Measurements from ENCODE around the gene GMDS. TPM values are rescaled to one million over a fixed set of nuclear protein-coding genes. Genes with fewer than 3 reads are reported as not detected.

The GMDS gene
- total and polyA plus RNA-seq, 2 of the 8 experiments (the other 6 are each of a cell fraction or from before 2014, with no cell fraction given), result 16.8 to 50.0 TPM

DNA sequence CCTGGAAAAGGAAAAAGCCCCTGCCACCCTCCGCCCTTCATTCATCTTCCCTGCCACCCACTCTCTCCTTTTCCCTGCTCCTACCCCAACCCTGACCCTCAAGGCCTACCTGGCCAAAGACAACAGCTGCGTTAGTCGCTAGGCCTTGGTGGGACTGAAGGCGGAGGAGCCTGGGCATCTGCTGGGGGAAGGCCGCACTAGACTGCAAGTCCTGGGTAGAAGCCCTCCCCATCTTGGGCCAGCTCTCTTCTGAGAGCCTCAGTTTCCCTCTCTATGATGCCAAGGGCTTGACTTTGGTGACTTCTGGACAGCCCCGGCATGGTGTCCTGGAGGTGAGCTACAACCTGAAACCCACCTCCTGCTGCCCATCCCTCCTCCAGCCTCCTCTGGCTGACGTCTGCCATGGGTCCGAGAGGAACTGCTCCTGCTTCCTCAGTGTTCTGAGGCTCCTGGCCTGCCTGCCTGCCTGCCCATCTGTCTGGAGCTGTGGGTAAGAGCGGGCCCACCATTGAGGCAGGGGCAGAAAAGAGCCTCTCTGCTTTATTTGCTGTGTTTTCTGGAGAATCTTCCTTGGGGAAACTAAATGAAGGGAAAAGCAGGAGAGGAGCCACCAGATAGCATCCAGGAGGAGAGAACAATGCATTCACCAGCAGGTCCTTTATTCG lies 643.2 kb downstream of the GMDS start:
- peaks cover 3 to 4% of the 10 kb centered on the region in 2 experiments for H4K20me1 ChIP-seq (replicated peaks in 1 of 2; ENCODE audit: control insufficient read depth in 1 of 2, insufficient read depth in 2 of 2, low read length in 2 of 2)
- H4K91ac ChIP-seq (replicated peaks; ENCODE audit: insufficient read length, low read length), result no peak overlapping the region
- H3K9me3 ChIP-seq (ENCODE audit: insufficient read depth in 2 of 2, low read depth in 1 of 2, low read length in 1 of 2), result no peaks in the 10 kb centered on the region
- no peak overlapping the region for H3K23ac ChIP-seq (ENCODE audit: insufficient read length)
- ChIA-PET POLR2A (ENCODE audit: partially characterized antibody) (no interaction called here), CTCF (ENCODE audit: partially characterized antibody) (interaction anchor here (0.8 to 1.5 kb wide), 7 partner anchors 16 to 194 kb away, joined by 3 to 6 read pairs (median 3); no protein-coding TSS in a partner anchor)
- H2BK12ac ChIP-seq (ENCODE audit: low read depth, low read length), result no peak overlapping the region
- H3K36me3 ChIP-seq (ENCODE audit: control insufficient read depth in 2 of 4, insufficient read depth in 4 of 4, low read length in 3 of 4), result peaks cover 0 to 8% (median 0%) of the 10 kb centered on the region in 4 experiments; a peak in 1 of 8 replicates
- no peak overlapping the region for H3K4me2 ChIP-seq (ENCODE audit: insufficient read depth in 1 of 2, low read depth in 2 of 2, low read length in 2 of 2)
- H3K9ac ChIP-seq (replicated peaks in 1 of 4; ENCODE audit: extremely low read depth in 1 of 4, low read depth in 3 of 4, low read length in 3 of 4), result no peak overlapping the region
- no peak for DNase-seq (ENCODE audit: low read depth in 1 of 2, low spot score in 2 of 2)
- no peak overlapping the region for H2BK20ac ChIP-seq (ENCODE audit: low read length)
- FAIRE-seq, result no peak
- H2AK5ac ChIP-seq (ENCODE audit: low read depth, low read length), result no peak overlapping the region
- no peak overlapping the region for H4K8ac ChIP-seq (ENCODE audit: extremely low read depth, insufficient read depth, low read length)
- peaks cover 7 to 25% (median 13%) of the 10 kb centered on the region in 4 experiments for H3K4me1 ChIP-seq (replicated peaks in 1 of 4; ENCODE audit: control insufficient read depth in 3 of 4, insufficient read depth in 4 of 4, low read length in 3 of 4)
- no peak overlapping the region for H3K27ac ChIP-seq (ENCODE audit: low read depth, low read length)
- H2BK5ac ChIP-seq (ENCODE audit: low read depth, low read length), result no peak overlapping the region
- H3K4ac ChIP-seq (replicated peaks; ENCODE audit: insufficient read length, low read depth, low read length), result no peak overlapping the region
- no peak overlapping the region for H3K14ac ChIP-seq (ENCODE audit: insufficient read length)
- H2BK15ac ChIP-seq (ENCODE audit: low read length), result no peak overlapping the region
- H2AFZ ChIP-seq (ENCODE audit: low read length), result no peak overlapping the region
- WGBS, 2 experiments (ENCODE audit: extremely low coverage in 1 of 2, insufficient coverage in 1 of 2, insufficient read length in 1 of 2, insufficient replicate concordance in 2 of 2, low coverage in 1 of 2, low lambda C conversion rate in 2 of 2, missing lambda C conversion rate in 1 of 2), result 89% methylated on average over 10 of the region's 10 CpGs; no CpG with 5 or more reads in 1 of the 2 experiments
- H3K79me1 ChIP-seq (ENCODE audit: low read depth, low read length), result no peaks in the 10 kb centered on the region
- peaks cover 26 to 50% (median 45%) of the 10 kb centered on the region in 4 experiments for H3K27me3 ChIP-seq (replicated peaks in 1 of 4; ENCODE audit: control insufficient read depth in 3 of 4, extremely low read depth in 1 of 4, insufficient read depth in 3 of 4, low read length in 3 of 4)
- peaks cover 13% of the 10 kb centered on the region; the same call in 1 of the 2 replicates for H3K23me2 ChIP-seq (ENCODE audit: low read depth, low read length)
- H3K18ac ChIP-seq (ENCODE audit: extremely low read depth, low read length), result no peak overlapping the region
- H3K79me2 ChIP-seq (ENCODE audit: control insufficient read depth in 1 of 2, insufficient read depth in 2 of 2, low read length in 2 of 2), result no peaks in the 10 kb centered on the region
- no peak overlapping the region for H3K56ac ChIP-seq (replicated peaks; ENCODE audit: insufficient read length, low read depth, low read length)
- H4K5ac ChIP-seq (ENCODE audit: insufficient read length, low read depth, low read length), result no peak overlapping the region
- no peak overlapping the region for H3K4me3 ChIP-seq (ENCODE audit: extremely low read depth in 1 of 4, insufficient read depth in 2 of 4, low read depth in 3 of 4, low read length in 4 of 4)
- no peak overlapping the region for H2BK120ac ChIP-seq (replicated peaks; ENCODE audit: low read depth, low read length)
- no peak for TF ChIP-seq ZNF274 (IDR thresholded peaks at IDR 0.05; ENCODE audit: borderline replicate concordance, extremely low read depth, low read length)
- no peak for TF ChIP-seq SRF (IDR thresholded peaks at IDR 0.05; ENCODE audit: low read depth, low read length)
- no peak for TF ChIP-seq HDAC2 (IDR thresholded peaks at IDR 0.05; ENCODE audit: borderline replicate concordance in 1 of 2, low read depth in 2 of 2, low read length in 2 of 2)
- no peak for TF ChIP-seq TBP (IDR thresholded peaks at IDR 0.05; ENCODE audit: low read depth, low read length)
- TF ChIP-seq, protein P1, sequence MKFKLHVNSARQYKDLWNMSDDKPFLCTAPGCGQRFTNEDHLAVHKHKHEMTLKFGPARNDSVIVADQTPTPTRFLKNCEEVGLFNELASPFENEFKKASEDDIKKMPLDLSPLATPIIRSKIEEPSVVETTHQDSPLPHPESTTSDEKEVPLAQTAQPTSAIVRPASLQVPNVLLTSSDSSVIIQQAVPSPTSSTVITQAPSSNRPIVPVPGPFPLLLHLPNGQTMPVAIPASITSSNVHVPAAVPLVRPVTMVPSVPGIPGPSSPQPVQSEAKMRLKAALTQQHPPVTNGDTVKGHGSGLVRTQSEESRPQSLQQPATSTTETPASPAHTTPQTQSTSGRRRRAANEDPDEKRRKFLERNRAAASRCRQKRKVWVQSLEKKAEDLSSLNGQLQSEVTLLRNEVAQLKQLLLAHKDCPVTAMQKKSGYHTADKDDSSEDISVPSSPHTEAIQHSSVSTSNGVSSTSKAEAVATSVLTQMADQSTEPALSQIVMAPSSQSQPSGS (IDR thresholded peaks at IDR 0.05; ENCODE audit: low read length), result no peak
- TF ChIP-seq POLR2AphosphoS5 (IDR thresholded peaks at IDR 0.05; ENCODE audit: low read depth, low read length), result no peak
- no peak for TF ChIP-seq KDM5A (IDR thresholded peaks at IDR 0.05; ENCODE audit: low read length)
- TF ChIP-seq, protein P2, sequence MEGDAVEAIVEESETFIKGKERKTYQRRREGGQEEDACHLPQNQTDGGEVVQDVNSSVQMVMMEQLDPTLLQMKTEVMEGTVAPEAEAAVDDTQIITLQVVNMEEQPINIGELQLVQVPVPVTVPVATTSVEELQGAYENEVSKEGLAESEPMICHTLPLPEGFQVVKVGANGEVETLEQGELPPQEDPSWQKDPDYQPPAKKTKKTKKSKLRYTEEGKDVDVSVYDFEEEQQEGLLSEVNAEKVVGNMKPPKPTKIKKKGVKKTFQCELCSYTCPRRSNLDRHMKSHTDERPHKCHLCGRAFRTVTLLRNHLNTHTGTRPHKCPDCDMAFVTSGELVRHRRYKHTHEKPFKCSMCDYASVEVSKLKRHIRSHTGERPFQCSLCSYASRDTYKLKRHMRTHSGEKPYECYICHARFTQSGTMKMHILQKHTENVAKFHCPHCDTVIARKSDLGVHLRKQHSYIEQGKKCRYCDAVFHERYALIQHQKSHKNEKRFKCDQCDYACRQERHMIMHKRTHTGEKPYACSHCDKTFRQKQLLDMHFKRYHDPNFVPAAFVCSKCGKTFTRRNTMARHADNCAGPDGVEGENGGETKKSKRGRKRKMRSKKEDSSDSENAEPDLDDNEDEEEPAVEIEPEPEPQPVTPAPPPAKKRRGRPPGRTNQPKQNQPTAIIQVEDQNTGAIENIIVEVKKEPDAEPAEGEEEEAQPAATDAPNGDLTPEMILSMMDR (IDR thresholded peaks at IDR 0.05; ENCODE audit: control extremely low read depth in 1 of 3, insufficient read depth in 1 of 3, low read depth in 1 of 3, low read length in 3 of 3), result no peak
